Amygdala (tissue), 56 donors: ENCODE results near the gene DECR2.
"Not testable (repeated sequence)": the region's sequence is repeated elsewhere in the genome, so short reads cannot be mapped to it uniquely, and the experiment has no call there.

Source experiments
- DNase-seq, 56 donors: peaks; one replicate each; lab custom pipeline; 2025; lab: John Stamatoyannopoulos, UW

The DECR2 gene, protein sequence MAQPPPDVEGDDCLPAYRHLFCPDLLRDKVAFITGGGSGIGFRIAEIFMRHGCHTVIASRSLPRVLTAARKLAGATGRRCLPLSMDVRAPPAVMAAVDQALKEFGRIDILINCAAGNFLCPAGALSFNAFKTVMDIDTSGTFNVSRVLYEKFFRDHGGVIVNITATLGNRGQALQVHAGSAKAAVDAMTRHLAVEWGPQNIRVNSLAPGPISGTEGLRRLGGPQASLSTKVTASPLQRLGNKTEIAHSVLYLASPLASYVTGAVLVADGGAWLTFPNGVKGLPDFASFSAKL

DNA sequence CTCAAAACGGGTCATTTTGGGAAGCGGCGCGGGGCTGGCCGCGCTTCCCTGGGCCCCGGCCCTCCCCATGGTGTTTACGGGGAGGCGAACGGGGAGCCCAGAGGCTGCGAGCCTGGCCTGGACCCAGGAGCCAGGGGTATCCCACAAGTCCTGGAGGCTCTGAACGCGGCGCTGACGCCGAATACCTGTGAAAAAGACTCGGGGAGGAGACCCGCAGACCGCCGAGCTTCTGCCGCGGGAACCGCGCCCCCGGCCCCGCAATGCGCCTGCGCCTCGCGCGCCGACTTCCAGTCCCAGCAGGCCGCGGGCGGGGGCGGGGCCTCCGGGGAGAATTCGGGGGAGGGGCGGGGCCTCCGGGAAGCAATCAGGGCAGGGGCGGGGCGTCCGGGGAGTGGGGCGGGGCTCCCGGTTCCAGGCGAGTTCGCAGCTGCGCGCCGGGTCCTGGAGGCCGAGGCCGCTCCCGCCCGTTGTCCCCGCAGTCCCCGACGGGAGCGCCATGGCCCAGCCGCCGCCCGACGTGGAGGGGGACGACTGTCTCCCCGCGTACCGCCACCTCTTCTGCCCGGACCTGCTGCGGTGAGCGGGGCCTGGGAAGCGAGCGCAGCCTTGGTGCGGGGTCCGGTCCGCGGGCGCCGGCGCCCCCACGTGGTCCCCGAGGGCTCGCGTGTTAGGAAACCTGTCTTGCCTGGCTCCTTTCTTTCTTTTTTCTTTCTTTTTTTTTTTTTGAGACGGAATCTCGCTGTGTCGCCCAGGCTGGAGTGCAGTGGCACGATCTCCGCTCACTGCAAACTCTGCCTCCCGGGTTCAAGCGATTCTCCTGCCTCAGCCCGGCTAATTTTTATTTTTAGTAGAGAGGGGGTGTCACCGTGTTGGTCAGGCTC is at the start of gene DECR2:
Gene DECR2 (plus strand): TSS at position 418 of the 881 bp plus-strand sequence. CDS start 79 bp downstream, at position 497.
- DNase-seq: peak in 55 of 56 donors; percentile 78 to 97 (median 92)

DNA sequence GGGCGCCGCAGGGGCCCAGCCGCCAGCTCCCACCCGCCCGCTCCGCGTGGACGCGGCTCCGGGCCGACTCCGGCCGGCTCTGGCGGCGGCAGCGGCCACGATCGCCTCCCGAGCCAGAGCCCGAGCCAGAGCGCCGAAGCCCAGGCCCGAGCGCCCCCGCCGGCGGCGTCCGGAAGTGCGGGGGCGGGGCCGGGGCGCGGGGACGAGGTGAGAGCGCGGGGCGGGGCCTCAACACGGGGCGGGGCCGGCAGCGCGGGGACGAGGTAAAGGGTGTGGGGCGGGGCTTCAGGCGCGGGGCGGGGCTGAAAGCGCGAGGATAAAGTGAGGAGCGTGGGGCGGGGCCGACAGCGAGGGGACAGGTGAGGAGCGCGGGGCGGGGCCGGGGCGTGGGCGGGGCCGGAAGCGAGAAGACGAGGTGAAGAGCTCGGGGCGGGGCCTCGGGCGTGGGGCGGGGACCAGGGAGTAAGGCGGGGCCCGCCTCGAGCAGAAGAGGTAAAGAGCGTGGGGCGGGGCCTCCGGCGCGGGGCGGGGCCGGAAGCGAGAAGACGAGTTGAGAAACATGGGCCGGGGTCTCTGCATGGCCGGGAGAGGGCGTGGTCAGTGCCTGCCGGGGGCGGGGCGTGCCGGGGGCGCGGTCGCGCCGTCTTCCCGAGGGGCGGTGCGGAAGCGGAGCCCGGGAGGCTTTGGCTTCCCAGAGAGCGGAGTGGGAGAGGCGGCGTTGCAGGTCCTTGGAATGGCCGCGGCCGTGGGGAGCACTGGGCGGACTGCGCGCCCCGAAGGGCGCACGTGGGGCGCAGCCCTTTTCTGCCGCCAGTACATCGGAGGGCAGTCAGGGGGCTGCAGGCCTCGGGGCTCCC is 48.9 kb upstream of the DECR2 start, which contains the start of gene AXIN1:
Gene AXIN1 (minus strand): TSS at position 177 of the 857 bp plus-strand sequence. CDS start 5,698 bp downstream, outside the sequence.
- DNase-seq: peak in 55 of 56 donors; percentile 60 to 99 (median 88)

DNA sequence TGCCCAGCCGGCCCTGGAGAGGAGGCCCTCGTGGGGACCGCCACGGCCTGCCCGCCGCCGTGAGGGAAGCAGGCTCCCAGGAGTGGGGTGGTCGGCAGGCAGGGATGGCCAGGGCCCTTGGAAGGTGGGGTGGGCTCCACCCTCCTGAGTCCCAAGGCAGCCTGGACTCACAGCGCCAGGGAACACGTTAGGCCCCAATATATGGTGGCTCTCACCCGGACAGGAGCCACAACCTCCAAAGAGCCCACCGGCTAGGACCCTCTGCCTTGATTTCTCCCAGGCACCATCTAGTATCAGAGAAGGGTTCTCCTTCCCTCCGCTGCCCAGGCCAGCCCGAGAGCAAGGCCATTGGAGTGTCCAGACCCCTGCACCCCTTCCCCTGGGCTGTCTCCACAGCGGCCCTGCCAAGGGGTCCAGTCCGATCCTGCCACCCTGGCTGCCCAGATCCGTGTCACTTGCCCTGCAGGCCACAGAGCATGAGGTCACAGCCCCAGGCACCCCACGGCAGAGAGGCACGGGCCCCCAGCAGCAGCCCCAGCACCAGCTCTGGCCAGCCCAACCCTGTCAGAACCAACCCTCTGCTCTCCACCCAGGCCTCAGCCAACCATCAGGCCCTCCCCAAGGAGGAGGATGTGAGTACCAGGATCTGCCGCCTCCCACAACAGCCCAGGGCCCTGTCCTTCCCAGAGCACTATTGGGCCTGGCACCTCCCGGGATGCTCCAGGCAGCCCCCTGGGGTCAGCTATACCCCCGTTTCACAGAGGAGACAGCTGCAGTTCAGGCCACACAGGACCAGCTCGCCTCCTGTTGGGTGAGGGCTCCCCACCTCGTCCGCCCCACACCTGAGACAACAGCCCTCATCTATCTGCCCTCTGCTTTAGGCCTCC is 48.0 kb upstream of the DECR2 start:
- DNase-seq: no peak

DNA sequence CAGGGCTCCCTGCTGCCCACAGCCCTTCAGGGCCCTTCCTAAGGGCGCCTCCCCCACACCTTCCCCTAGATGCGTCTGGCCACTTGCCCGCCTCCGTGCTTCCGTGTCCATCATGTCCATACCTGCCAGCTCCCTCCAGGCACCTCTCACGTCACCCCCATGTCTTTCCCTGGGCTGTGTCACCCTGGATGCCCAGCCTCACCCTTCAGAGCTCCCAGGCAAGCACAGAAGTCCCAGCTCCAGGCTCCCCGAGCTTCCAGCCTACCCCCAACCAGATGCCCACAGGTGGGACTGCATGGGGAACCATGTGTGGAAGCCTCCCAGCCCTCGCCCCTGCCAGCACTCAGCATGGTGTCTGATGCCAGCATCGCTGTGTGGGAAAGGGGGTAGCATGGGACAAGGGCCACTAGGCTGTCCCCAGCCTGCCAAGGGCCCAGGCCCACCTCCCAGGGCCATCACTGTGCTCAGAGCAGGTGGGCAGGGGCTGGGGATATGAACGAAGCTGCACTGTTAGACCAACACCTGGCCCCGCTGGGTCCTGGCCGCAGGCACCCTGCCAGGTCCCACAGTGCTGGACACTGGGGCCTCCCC is 47.3 kb upstream of the DECR2 start:
- DNase-seq: no peak

DNA sequence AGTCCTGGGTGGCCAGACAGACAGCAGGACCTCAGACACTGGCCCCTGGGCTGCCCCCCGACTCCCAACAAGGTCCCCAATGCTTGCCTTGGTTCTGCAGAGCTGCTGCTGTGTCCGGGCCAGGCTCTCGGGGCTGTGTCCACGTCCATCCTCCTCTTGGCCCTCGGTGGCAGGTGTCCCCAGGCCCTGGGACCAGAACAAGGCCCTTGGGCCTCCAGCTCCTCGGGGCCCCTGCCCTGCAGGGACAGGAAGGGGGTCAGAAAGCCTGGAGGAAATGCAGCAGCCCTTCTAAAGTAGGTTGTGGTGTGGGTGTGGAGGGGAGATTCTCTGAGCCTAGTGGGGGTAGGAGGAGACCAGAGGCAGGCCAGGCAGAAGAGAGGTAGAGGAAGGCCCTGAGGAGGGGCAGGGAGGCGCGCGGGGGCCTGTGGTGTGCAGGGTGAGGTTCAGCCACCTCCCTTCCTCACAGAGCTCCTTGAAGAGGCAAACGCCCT is 46.7 kb upstream of the DECR2 start:
- DNase-seq: no peak

DNA sequence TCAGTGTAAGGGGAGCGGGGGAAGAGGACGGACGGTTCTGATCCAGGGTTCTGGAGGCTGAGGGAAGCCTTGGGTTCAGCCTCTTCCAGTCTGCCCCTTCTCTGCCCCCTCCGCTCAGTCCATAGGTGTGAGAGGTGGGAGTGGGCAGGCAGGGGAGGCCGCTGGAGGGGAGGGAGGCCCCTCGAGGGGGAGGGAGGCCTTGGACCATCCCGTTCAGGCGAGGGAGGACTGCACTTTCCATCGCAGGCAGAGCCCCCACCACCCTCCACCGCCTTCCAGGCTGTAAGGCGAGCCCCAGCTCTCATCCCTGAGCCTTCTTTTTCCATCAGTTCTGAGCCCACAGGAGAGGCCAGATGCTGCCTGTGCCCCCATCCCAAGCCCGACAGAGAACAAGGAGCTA is 44.9 kb upstream of the DECR2 start:
- DNase-seq: no peak

DNA sequence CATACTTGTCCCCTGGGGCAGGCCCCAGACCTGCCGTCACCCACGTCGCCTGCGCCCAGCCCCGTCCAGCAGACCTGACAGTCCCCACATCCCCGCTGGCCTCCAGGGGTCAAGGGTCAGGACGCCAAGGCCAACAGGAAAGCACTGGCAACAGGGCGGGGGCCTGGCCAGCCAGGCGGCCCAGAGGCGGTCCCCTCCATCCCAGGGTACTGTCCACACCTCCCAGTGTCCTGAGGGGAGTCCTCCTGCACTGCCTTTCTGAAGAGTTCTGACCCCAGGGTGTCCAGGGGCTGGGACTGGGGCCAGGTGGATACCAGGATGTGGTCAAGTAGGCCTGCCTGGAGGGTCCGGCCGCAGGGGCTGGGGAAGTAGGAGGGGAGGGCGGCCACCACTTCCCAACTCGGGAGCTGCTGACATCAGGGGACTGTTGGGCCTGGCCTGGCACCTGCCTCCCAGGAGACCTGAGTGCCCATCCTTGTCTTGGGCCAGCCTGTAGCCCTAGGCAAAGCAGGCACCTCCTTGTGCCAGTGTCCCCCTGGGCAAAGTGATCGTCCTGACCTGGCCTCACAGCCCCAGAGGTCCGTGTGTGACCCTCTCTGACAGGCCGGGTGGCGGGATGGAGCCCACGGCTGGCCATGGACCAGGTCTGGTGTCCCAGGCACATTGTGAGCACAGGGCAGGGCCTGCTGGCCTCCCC is 42.5 kb upstream of the DECR2 start:
- no peak for DNase-seq

DNA sequence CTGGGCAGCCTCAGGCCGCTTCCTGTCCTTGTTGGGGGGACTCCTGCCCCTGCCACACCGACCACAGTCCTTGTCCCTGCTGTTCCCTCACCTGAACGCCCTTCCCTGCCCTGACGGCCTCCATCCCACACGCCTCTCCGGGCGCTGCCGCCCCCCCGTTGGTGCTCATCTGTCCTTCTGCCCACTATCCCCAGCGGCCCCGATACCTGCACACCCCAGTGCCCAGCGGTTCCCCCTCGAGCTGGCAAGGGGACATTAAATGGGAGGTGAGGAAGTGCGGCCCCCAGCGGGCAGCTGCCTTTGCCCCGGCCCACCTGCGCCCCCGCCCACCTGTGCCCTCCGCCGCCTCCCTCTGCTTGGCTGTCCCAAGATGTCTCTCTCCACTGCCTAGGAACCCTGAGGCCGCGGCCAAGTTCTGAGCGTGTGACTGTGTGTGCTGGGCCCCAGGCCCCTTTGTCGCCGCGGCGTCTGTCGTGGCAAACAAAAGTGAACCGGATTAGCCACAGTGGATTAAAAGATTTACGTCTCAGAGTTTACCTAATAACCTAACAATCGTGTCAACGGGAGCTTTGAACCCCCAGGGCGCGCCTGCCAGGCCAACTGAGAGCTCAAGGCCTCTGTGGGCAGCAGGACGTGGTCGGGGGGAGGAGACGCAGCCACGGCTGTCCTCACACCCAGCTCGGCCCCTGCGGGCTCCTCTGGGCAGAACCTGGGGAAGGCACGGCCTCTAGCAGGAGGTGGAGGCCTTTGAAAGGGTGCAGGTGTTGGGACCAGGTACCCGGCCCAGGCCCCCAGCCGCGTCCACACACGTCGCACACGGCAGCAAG is 41.6 kb upstream of the DECR2 start:
- no peak for DNase-seq

DNA sequence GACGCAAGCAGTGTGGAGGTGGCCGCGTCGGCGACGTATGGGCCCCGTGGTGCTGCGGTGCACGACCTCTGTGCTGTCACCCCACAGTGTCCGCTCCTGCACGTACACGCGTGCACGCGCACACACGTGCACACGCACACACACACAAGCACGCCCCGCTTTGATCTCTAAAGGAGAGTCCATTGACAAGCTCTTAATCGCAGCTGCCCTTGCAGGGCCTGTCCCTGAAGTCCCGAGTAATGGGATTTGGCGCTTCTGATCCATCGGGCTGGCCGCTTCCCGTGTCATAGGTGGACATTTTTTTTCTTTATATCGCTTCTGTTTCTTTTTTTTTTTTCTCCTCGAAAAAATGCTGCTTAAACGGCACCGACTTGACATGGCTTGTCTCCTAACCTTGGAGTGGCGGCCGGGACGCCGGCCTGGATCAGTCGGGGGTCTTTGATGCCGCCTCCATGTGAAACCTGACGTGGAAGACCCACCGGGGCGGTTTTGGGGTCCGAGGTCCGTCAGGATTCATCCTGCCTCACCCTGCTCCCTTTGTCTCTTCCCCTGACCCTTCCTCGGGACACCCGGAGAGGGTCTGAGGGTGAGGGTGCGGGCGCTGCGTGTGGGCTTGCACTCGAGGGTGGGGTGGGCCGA is 40.9 kb upstream of the DECR2 start:
- DNase-seq: no peak

DNA sequence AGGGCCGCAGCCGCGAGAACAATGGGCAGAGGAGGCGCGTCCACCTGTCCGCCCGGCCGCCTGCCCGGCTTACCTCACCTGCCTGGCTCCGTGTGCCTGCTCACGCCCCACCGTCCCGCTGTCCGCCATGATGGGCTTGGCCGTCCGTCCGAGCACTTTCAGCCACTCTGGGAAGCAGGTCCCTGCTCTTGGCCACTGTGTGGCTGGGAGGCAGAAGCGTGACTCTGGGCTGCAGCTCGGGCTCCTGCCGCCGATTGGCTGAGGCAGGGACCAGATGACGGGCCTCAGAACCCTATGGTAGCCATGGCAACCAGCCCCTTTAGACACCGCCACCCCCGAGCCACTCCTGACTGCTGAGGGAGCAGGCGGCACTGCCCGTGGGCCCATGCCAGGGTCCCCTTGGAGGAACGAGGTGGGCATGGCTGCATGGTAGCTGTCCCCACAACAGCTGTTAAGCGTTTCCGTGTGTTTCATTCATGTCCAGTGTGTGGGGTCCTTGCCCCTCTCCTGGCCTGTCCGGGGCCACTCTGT is 40.3 kb upstream of the DECR2 start:
- peak in 24 of 56 donors; percentile 8 to 61 (median 30) for DNase-seq

DNA sequence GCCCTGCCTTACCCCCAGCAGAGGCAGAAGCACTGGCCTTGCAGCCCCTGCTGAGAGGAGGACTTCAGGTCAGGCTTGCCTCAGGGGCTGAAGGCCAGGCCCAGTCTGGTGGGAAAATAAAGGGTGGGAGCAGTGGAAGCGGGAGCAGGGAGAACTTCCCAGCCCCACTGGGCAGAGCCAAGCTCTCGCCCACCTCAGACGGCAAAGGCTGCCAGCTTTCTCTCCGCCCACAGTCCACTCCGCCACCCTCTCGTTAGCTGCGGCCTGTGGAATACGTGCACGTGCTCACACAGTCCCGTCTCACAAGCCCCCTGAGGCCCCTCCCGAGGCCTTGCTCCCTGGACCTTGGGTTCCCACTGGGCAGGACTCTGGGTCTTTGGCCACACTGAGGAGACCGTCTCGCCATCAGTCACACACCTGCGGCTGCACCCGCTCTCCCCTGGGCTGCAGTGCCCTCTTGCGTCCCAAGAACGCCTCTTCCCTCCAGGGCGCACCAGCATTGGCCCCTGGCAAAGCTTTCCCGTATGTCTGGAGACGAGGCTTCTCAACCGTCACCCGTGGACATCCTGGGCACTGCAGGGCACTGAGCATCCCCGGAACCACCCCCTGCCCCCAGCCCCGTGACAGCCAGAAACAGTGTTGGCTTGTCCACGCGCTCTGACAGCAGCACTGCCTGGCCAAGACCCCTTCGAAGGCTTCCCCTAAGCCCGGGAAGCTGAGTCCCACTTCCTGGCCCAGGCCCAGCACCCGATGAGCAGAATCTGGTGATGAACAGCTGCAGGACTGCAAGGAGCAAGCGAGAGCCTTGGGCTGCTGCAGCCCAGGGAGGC is 39.6 kb upstream of the DECR2 start:
- DNase-seq: peak in 39 of 56 donors; percentile 9 to 71 (median 39)

DNA sequence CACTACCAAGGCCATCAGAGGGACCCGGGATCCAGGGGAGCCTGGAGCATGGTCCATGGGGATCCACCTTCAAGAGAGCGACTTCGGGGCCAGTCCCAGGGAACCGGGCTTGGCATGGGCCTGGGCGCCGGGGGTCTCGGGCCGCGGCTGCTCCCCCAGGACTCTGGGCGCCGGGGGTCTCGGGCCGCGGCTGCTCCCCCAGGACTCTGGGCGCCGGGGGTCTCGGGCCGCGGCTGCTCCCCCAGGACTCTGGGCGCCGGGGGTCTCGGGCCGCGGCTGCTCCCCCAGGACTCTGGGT is 39.0 kb upstream of the DECR2 start:
- DNase-seq: not testable (repeated sequence)

DNA sequence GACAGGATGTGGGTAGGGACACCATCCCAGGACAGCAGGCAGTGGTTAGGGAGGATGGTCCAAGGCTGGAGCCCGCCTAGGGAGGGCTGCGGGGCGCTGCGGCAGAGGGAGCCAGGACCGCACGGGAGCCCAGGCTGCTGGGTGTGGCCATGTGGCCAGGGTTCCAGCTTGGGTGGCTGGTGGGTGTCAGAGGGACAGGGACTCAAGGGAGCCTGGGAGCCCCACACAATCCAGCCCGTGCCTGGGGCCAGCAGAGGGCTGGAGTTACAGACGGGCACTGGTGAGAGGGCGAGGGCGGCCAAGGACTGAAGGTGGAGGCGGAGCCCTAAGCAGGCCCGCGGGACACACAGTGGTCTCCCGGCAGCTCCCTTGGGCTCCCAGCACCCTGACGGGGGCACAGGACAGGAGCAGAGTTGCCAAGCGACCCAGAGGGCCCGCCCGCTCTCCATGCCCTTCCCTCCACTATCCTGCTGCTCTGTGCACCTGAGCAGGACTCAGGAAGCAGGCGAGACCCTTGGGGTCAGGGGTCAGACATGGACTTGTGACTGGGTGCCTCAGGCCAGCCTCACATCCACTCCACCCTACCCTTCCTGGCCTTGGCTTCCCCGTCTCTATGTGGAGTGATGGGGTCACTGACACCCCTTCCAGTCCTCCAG is 38.4 kb upstream of the DECR2 start:
- DNase-seq: no peak

DNA sequence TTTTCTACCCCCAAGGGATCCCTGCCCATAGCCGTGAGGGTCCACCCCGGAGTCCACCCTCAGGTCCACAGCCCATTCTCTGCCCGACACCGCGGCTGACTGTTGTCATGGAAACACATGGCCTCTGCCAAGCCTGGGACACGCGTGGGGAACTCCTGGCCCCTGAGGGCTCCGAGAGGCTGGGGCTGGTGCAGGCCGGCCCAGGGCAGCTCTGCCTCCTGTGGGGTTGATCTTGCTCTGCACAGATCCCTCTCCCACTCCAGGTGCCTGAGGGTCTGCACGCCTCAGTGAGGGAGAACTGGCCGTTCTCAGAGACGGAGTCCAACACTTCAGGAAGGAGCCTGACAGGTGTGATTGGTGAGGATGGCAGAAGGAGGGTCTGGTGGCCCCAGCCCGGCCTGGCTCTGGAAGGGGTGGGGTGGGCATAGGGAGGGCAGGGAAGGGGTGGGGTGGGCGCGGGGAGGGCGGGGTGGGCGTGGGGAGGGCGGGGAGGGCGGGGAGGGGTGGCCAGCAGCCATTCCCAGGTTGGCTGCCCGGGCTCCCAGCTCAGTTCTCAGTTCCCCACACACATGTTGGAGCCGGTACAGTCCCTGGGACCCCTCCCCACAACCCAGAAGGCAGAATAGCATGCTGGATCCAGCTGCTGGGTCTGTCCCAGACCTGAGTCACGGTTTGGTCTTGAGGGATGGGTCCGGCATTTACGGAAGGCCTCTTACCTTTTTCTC is 37.8 kb upstream of the DECR2 start:
- DNase-seq: no peak
